HFFc6 (cell line): Measurements from ENCODE around the gene GH2. TPM values are rescaled to one million over a fixed set of nuclear protein-coding genes. Genes with fewer than 3 reads are reported as not detected.
"Not testable (repeated sequence)": the region's sequence is repeated elsewhere in the genome, so short reads cannot be mapped to it uniquely, and the experiment has no call there.

Source experiments
- DNase-seq: peaks from one replicate; pipeline ENCODE4 v3.0.0-alpha.2; 2018
- H3K27ac Mint-ChIP-seq: 2 replicates; pipeline ENCODE4 v1.8.0; 2020; ENCODE audit warnings: mild to moderate bottlenecking, mixed read lengths
- H3K27me3 Mint-ChIP-seq: 2 replicates; pipeline ENCODE4 v1.8.0; 2021; ENCODE audit warnings: mild to moderate bottlenecking, moderate library complexity, mixed read lengths; ENCODE audit not compliant: insufficient read depth
- H3K36me3 Mint-ChIP-seq: 2 replicates; pipeline ENCODE4 v1.8.0; 2021; ENCODE audit warnings: low read depth, mixed read lengths
- H3K4me1 Mint-ChIP-seq: 2 replicates; pipeline ENCODE4 v1.8.0; 2020; ENCODE audit warnings: low read depth, mixed read lengths
- H3K4me3 Mint-ChIP-seq: 2 replicates; pipeline ENCODE4 v1.8.0; 2020; ENCODE audit warnings: mild to moderate bottlenecking, moderate library complexity, mixed read lengths
- H3K9me3 Mint-ChIP-seq: 2 replicates; pipeline ENCODE4 v1.8.0; 2020; ENCODE audit warnings: mild to moderate bottlenecking, mixed read lengths
- CTCF ChIP-seq: fragments of 200-600 bp; sonication (generic); IDR thresholded peaks from 2 replicates; pipeline ENCODE4 v1.5.0; 2021; ENCODE audit warnings: antibody characterized with exemption, mild to moderate bottlenecking
- total RNA-seq, 6 experiments: library from RNA; stranded (reverse); fragmentation: NEBNext Ultra II Directional; extraction: Animal tissue kit (Norgen Biotek cat#: 25700); gene quantifications; 2 replicates in 1 of 6; 3 replicates in 5 of 6; pipeline ENCODE4 v1.2.3, GENCODE V29; 2021

Gene GH2
- total RNA-seq, 6 experiments from 2014 or later, result not detected

GRCh38 chr17:63880706-63881105 lies 1.0 kb downstream of the GH2 start:
- DNase-seq, result no peak
- Mint-ChIP-seq H3K27me3 (peaks cover 44% of the 10 kb centered on the region), H3K4me3 (no peak overlapping the region), H3K9me3 (no peaks in the 10 kb centered on the region), H3K27ac (no peak overlapping the region), H3K4me1 (no peaks in the 10 kb centered on the region), H3K36me3 (no peaks in the 10 kb centered on the region)
- TF ChIP-seq CTCF, result no peak

DNA sequence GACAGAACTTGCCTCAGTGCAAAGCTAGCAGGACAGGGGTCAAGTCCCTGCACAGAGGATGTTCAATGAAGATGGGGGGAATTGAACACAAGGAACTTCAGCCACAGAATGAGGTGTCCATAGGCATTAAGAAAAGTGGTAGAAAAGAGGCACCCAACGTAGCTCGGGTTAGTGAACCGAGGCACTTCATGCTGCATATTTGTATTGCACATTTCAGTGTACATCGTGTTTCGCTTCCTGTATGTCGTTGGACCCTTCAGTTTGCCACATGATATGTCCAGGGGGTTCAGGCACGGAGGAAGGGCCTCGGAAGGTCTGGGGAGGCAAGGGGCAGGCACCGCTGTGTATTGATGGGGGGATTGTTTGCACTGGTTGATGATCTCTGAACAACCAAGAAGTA lies 3.3 kb downstream of the GH2 start:
- H3K9me3 Mint-ChIP-seq, DNase-seq, H3K27ac Mint-ChIP-seq, H3K4me3 Mint-ChIP-seq, H3K4me1 Mint-ChIP-seq, H3K36me3 Mint-ChIP-seq: not testable (repeated sequence)
- H3K27me3 Mint-ChIP-seq, result peaks cover 26% of the 10 kb centered on the region

GRCh38 chr17:63874693-63875092 lies 7.1 kb downstream of the GH2 start:
- H3K27ac Mint-ChIP-seq, H3K36me3 Mint-ChIP-seq, H3K4me3 Mint-ChIP-seq, H3K9me3 Mint-ChIP-seq, DNase-seq: not testable (repeated sequence)
- Mint-ChIP-seq H3K4me1 (peaks cover 18% of the 10 kb centered on the region), H3K27me3 (peaks cover 16% of the 10 kb centered on the region)

- H3K4me3 Mint-ChIP-seq, H3K9me3 Mint-ChIP-seq, DNase-seq, H3K27ac Mint-ChIP-seq, H3K36me3 Mint-ChIP-seq: not testable (repeated sequence)
- peaks cover 16% of the 10 kb centered on the region for H3K27me3 Mint-ChIP-seq
- H3K4me1 Mint-ChIP-seq, result peaks cover 24% of the 10 kb centered on the region
Measured at GRCh38 chr17:63874061-63874626, 7.6 kb downstream of the GH2 start.

DNA sequence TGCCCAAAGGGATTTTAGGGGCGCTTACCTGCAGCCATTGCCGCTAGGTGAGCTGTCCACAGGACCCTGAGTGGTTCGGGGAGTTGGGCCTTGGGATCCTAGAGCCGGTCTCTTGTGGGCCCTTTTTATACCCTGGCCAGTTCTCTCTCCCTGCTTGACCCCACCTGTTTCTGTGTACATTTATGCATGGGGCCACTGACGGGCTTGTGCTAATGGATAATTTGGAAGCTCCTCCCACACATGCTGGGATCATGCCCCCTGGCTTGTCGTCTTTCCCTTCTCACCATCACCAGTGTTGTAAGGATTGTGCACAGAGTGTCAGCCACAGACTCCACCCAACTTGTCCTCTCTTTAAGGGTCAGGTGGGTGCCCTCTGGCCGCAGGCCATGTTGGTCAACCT lies 8.2 kb downstream of the GH2 start, which contains the start of gene CSH2:
Gene CSH2 (minus strand): TSS at position 101 of the 400 bp plus-strand sequence. CDS start 63 bp downstream, at position 38.
- H3K27ac Mint-ChIP-seq, DNase-seq, H3K9me3 Mint-ChIP-seq, H3K36me3 Mint-ChIP-seq, H3K4me3 Mint-ChIP-seq: not testable (repeated sequence)
- H3K4me1 Mint-ChIP-seq, result peaks cover 28% of the 10 kb centered on the region
- H3K27me3 Mint-ChIP-seq, result peaks cover 12% of the 10 kb centered on the region

DNA sequence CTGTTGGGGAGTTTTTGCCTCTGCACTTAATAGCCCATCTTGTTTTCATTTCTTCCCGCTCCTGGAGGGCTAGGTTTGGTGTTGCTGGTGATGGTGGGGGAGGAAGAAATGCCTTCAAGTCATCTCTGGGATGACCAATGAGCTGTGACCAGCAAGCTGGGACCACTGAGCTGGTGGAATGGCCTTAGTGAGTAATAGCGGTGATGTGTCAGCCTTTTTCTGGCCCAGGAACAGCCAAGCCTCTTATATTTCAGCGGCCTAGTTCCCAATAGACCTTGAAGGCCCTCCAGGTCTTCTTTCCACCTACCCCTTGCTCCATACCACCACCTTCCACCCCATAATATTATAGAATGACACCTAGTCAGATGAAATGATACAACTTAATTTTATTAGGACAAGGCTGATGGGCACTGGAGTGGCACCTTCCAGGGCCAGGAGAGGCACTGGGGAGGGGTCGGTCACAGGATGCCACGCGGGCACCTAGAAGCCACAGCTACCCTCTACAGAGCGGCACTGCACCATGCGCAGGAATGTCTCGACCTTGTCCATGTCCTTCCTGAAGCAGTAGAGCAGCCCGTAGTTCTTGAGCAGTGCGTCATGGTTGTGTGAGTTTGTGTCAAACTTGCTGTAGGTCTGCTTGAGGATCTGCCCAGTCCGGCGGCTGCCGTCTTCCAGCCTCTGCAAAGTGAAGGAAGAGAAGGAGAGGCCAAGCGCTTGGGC lies 9.9 kb downstream of the GH2 start:
- H3K27me3 Mint-ChIP-seq, H3K4me3 Mint-ChIP-seq, H3K9me3 Mint-ChIP-seq, H3K27ac Mint-ChIP-seq, H3K36me3 Mint-ChIP-seq, DNase-seq: not testable (repeated sequence)
- H3K4me1 Mint-ChIP-seq, result peaks cover 28% of the 10 kb centered on the region

DNA sequence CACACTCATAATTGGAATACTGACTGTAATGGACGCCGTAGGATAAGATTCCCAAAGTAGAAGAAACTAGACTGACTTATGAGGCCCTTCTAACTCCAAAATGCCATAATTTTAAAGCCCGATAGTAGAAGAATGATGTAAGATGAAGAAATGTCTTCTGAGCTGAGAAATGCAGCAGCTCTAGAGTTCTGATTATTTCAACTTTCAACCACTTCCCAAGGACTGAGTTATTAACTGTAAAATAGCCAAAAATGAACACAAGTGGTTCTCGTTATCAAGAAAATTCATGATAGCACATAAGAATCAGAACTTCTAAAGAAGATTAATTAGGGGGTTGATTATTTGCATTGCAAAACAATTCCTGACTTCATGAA lies 11.5 kb downstream of the GH2 start:
- not testable (repeated sequence) for H3K9me3 Mint-ChIP-seq, H3K27me3 Mint-ChIP-seq, DNase-seq, H3K36me3 Mint-ChIP-seq
- Mint-ChIP-seq H3K4me1 (peaks cover 28% of the 10 kb centered on the region), H3K4me3 (peak overlapping the region; percentile 52; the same call in 1 of the 2 replicates), H3K27ac (peak overlapping the region; percentile 63)

GRCh38 chr17:63869491-63870291 lies 12.1 kb downstream of the GH2 start:
- H3K27me3 Mint-ChIP-seq, H3K9me3 Mint-ChIP-seq, H3K36me3 Mint-ChIP-seq: not testable (repeated sequence)
- Mint-ChIP-seq H3K4me1 (peaks cover 28% of the 10 kb centered on the region), H3K27ac (peak overlapping the region; percentile 63), H3K4me3 (peak overlapping the region; percentile 52)
- peak; percentile 58 for TF ChIP-seq CTCF
- peak; percentile 18 for DNase-seq

DNA sequence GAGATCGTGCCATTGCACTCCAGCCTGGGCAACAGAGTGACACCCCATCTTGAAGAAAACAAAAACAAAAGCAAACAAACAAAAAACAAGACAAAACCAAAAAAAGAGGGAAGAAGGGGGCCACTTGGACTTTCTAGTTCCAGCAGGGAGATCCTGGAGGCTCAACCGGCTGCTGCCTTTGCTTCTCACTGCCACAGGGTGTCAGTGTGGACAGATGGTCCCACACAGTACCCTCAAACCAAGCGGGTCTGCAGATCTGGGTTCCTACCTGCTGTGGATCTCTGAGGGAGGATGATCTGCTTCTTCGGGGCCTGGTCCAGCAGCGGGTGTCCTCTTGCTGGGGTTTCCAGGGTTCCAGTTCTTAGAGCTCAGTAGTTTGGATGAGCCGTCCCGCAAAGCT lies 15.1 kb downstream of the GH2 start:
- not testable (repeated sequence) for H3K9me3 Mint-ChIP-seq, H3K36me3 Mint-ChIP-seq, DNase-seq, H3K27ac Mint-ChIP-seq, H3K4me3 Mint-ChIP-seq, H3K27me3 Mint-ChIP-seq
- H3K4me1 Mint-ChIP-seq, result peaks cover 25% of the 10 kb centered on the region
